ENCODE measurements around the gene GLIS1.
A peak's percentile ranks its signal among the peaks of the same experiment; 100 is the strongest.

Gene GLIS1

GRCh38 chr1:53619367-53620060 lies 119.5 kb downstream of the GLIS1 start:
- TF ChIP-seq CTCF (IDR thresholded peaks at IDR 0.05; ENCODE audit: low read depth, low read length, missing control alignments) = no peak
- no peak overlapping the region for H3K4me3 ChIP-seq (replicated peaks; ENCODE audit: low read depth, low read length)
- no peak for DNase-seq (ENCODE audit: extremely low read depth, low read depth)

GRCh38 chr1:53618500-53619366 lies 120.2 kb downstream of the GLIS1 start:
- no peak overlapping the region for H3K4me3 ChIP-seq (replicated peaks; ENCODE audit: low read depth, low read length)
- no peak for TF ChIP-seq CTCF (IDR thresholded peaks at IDR 0.05; ENCODE audit: low read depth, low read length, missing control alignments)
- DNase-seq (ENCODE audit: extremely low read depth, low read depth) = no peak

- no peak overlapping the region for H3K4me3 ChIP-seq (replicated peaks; ENCODE audit: low read depth, low read length)
- TF ChIP-seq CTCF (IDR thresholded peaks at IDR 0.05; ENCODE audit: low read depth, low read length, missing control alignments) = no peak
- no peak for DNase-seq (ENCODE audit: extremely low read depth, low read depth)
Measured at GRCh38 chr1:53617851-53618499, 121.0 kb downstream of the GLIS1 start.

- no peak overlapping the region for H3K4me3 ChIP-seq (replicated peaks; ENCODE audit: low read depth, low read length)
- no peak for DNase-seq (ENCODE audit: extremely low read depth, low read depth)
- TF ChIP-seq CTCF (IDR thresholded peaks at IDR 0.05; ENCODE audit: low read depth, low read length, missing control alignments) = no peak
Measured at GRCh38 chr1:53617382-53617781, 121.6 kb downstream of the GLIS1 start.

GRCh38 chr1:53616927-53617326 lies 122.0 kb downstream of the GLIS1 start:
- DNase-seq (ENCODE audit: extremely low read depth, low read depth) = no peak
- H3K4me3 ChIP-seq (replicated peaks; ENCODE audit: low read depth, low read length) = no peak overlapping the region
- peak; percentile 8 for TF ChIP-seq CTCF (IDR thresholded peaks at IDR 0.05; ENCODE audit: low read depth, low read length, missing control alignments)

- no peak for TF ChIP-seq CTCF (IDR thresholded peaks at IDR 0.05; ENCODE audit: low read depth, low read length, missing control alignments)
- DNase-seq (ENCODE audit: extremely low read depth, low read depth) = no peak
- no peak overlapping the region for H3K4me3 ChIP-seq (replicated peaks; ENCODE audit: low read depth, low read length)
Measured at GRCh38 chr1:53616511-53616910, 122.5 kb downstream of the GLIS1 start.

All from HFF-Myc (cell line).